MCF 10A (cell line): ENCODE measurements around the gene PICK1. TPM values are rescaled to one million over a fixed set of nuclear protein-coding genes. Genes with fewer than 3 reads are reported as not detected.

Experiments used
- BruUV-seq: library from RNA; stranded (reverse); fragments of 400-500 nt; replicated peaks from 2 replicates; lab custom pipeline; 2021; lab: Mats Ljungman, UMichigan
- CTCF ChIA-PET: fragments of 300-600 bp; sonication (Branson Sonifier 250); formaldehyde crosslinking; extraction: SDS; loops from one replicate; lab custom pipeline; 2021; ENCODE audit warnings: antibody characterized with exemption, inconsistent platforms; lab: Yijun Ruan, JAX
- POLR2A ChIA-PET: fragments of 300-600, 350-650 bp; sonication (Branson Sonifier 250); formaldehyde crosslinking; extraction: SDS; loops from one replicate; lab custom pipeline; 2020; ENCODE audit warnings: antibody characterized with exemption, inconsistent platforms; lab: Yijun Ruan, JAX
- DNase-seq: peaks from one replicate; pipeline ENCODE4 v3.0.0-alpha.2; 2018; ENCODE audit not compliant: unreplicated experiment
- H3K27ac Mint-ChIP-seq: one replicate; pipeline ENCODE4 v1.8.0; 2022; ENCODE audit warnings: mild to moderate bottlenecking, low read depth, mixed read lengths; ENCODE audit not compliant: unreplicated experiment
- H3K27me3 Mint-ChIP-seq: one replicate; pipeline ENCODE4 v1.8.0; 2022; ENCODE audit warnings: mixed read lengths; ENCODE audit not compliant: insufficient read depth, unreplicated experiment
- H3K36me3 Mint-ChIP-seq: one replicate; pipeline ENCODE4 v1.8.0; 2022; ENCODE audit warnings: mild to moderate bottlenecking, moderate library complexity, mixed read lengths; ENCODE audit not compliant: insufficient read depth, unreplicated experiment
- H3K4me1 Mint-ChIP-seq: one replicate; pipeline ENCODE4 v1.8.0; 2022; ENCODE audit warnings: mixed read lengths; ENCODE audit not compliant: insufficient read depth, unreplicated experiment
- H3K4me3 Mint-ChIP-seq: one replicate; pipeline ENCODE4 v1.8.0; 2022; ENCODE audit warnings: mild to moderate bottlenecking, moderate library complexity, mixed read lengths; ENCODE audit not compliant: unreplicated experiment
- H3K9me3 Mint-ChIP-seq: one replicate; pipeline ENCODE4 v1.8.0; 2022; ENCODE audit warnings: mixed read lengths; ENCODE audit not compliant: unreplicated experiment
- CTCF ChIP-seq: fragments of 200-600 bp; IDR thresholded peaks from one replicate; pipeline ENCODE4 v1.8.0; 2022; ENCODE audit warnings: antibody characterized with exemption, mild to moderate bottlenecking; ENCODE audit not compliant: unreplicated experiment
- intact Hi-C: fragments of 100-400 bp; cut with micrococcal nuclease; formaldehyde crosslinking; loops from 2 replicates; pipeline ENCODE4 v1.14.1; 2022
- total RNA-seq: library from RNA; stranded (reverse); gene quantifications from 2 replicates; pipeline ENCODE4 v1.2.3, GENCODE V29; 2022

Gene PICK1
- total RNA-seq, 1 experiment from 2014 or later, result 40.6 TPM

- no peaks in the 10 kb centered on the region for H3K4me1 Mint-ChIP-seq
- peaks cover 34% of the 10 kb centered on the region for H3K36me3 Mint-ChIP-seq
- no peak for DNase-seq
- POLR2A ChIA-PET, result no interaction called here
- H3K27me3 Mint-ChIP-seq, result no peaks in the 10 kb centered on the region
- CTCF ChIA-PET, result interaction anchor here (0.5 kb wide), 1 partner anchor 258 kb away, joined by 3 read pairs; no protein-coding TSS in a partner anchor
- no TSS peak for BruUV-seq
- intact Hi-C loops, result no loop called here
- no peak overlapping the region for H3K4me3 Mint-ChIP-seq
- no peak overlapping the region for H3K27ac Mint-ChIP-seq
- no peaks in the 10 kb centered on the region for H3K9me3 Mint-ChIP-seq
- TF ChIP-seq CTCF, result no peak
Observed at GRCh38 chr22:38072322-38073149, 15.3 kb downstream of the PICK1 start.

DNA sequence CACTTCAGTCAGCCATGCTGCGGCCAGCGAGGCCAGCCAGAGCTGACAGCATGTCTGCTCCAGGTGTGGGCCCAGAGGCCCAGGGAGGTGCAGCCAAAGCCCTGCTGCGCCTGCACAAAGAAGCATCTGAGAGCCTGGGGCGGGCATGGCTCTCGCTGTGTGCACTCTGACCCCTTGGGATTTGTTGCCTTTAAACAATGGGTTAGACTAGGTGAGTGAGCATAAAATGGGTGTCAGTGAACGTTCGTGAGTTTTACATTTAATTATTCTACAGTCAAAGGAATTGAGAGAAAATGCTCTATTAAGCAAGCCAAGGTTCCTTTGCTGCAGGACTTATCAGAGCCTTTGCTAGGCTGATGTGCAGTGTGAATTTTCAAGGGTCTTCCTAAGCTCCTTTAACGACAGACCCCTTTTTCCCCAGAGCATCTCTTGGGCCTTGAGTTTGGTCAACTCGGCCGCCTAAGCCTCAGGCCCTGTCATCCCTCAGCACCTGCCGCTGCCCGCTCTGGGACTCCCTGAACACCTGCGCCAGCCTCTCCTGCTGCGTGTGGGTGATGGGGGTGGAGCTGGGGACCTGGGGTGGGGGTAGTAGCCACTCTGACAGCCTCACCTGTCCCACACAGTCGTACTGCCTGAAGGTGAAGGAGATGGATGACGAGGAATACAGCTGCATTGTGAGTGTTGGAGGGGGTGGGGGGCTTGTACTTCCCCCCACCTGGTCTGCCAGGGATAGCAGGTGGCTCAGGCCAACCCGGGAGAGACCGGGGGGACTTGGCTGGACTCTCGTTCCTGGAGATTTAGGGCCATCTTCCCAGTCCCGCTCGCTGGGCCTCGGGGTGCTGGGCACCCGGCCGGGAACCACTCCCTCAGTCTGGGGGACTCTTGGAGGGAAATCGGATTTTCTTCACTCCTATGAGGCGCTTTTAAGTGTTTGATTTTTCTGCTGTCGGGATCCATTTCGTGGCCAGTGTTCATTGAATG, 16.2 kb downstream of the PICK1 start:
- H3K27ac Mint-ChIP-seq, result no peak overlapping the region
- no peak overlapping the region for H3K4me3 Mint-ChIP-seq
- H3K27me3 Mint-ChIP-seq, result no peaks in the 10 kb centered on the region
- POLR2A ChIA-PET, result no interaction called here
- no peak for DNase-seq
- peaks cover 27% of the 10 kb centered on the region for H3K36me3 Mint-ChIP-seq
- intact Hi-C loops, result no loop called here
- BruUV-seq, result no TSS peak
- no peak for TF ChIP-seq CTCF
- no peaks in the 10 kb centered on the region for H3K4me1 Mint-ChIP-seq
- no peaks in the 10 kb centered on the region for H3K9me3 Mint-ChIP-seq
- CTCF ChIA-PET, result no interaction called here

DNA sequence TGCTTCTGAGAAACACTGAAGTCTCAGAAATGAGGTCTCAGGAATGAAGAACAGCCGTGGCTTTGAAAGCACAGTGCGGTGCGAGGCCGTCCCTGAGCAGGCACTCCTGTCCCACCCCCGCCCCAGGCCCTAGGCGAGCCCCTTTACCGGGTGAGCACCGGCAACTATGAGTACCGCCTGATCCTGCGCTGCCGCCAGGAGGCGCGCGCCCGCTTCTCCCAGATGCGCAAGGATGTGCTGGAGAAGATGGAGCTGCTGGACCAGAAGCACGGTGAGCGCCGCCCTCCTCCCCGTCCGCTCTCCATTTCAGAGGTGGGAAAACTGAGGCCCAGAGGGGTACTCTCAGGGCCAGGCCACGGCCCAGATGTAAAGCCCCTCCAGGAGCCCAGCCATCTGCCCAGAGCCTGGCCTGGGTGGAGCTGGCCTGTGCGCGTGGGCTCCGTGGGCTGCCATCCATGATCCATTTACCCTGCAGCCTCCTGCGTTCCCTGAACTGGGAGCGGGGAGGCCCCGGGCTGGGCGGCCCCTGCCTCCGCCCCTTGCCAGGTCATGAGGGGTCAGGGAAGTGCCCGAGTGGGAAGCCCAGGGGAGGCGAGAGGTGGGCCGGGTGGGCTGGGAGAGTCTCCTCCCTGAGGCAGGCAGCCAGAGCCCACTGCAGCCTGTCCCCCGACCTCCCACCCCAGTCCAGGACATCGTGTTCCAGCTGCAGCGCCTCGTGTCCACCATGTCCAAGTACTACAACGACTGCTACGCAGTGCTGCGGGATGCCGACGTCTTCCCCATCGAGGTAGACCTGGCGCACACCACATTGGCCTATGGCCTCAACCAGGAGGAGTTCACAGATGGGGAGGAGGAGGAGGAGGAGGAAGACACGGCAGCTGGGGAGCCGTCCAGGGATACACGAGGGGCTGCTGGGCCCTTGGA, 17.2 kb downstream of the PICK1 start:
- no peak for TF ChIP-seq CTCF
- POLR2A ChIA-PET, result interaction anchor here (0.6 kb wide), 2 partner anchors 167 to 323 kb away, joined by 3 read pairs; no protein-coding TSS in a partner anchor
- Mint-ChIP-seq H3K9me3 (no peaks in the 10 kb centered on the region), H3K4me1 (no peaks in the 10 kb centered on the region), H3K4me3 (no peak overlapping the region), H3K27ac (no peak overlapping the region), H3K27me3 (no peaks in the 10 kb centered on the region), H3K36me3 (peaks cover 27% of the 10 kb centered on the region)
- CTCF ChIA-PET, result interaction anchor here (1.2 kb wide), 1 partner anchor 24 kb away, joined by 4 read pairs; no protein-coding TSS in a partner anchor
- BruUV-seq, result no TSS peak
- intact Hi-C loops, result no loop called here
- DNase-seq, result no peak
